HG03039 (cell line): Measurements from ENCODE around the gene TFDP2.
"Not testable (repeated sequence)": the region's sequence is repeated elsewhere in the genome, so short reads cannot be mapped to it uniquely, and the experiment has no call there.

ENCODE experiments used
- ATAC-seq: cut with Tn5 transposase; IDR thresholded peaks from one replicate; pipeline ENCODE4 v1.9.1; 2021; ENCODE audit warnings: mild to moderate bottlenecking, moderate library complexity; ENCODE audit not compliant: unreplicated experiment

TFDP2 gene

DNA sequence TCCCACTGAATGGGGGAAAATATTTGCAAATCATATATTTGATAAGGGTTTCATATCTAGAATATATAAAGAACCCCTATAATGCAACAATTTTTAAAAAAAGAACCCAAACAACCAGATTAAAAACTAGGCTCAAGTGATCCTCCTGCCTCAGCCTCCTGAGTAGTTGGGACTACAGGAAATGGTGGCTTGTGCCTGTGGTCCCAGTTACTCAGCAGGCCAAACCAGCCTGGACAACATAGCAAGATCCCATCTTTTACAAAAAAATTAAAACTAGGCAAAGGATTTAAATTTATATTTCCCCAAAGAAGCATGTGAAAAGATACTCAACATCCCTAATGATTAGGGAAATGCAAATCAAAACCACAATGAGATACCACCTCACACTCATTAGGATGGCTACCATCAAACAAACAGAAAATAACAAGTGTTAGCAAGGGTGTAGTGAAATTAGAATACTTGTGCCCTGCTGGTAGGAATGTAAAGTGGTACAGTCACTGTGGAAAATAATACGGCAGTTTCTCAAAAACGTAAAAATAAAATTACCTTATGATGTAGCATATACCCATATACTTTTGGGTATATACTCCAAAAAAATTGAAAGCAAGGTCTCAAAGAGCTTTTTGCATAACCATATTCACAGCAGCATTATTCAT is 19.7 kb downstream of the TFDP2 start:
- no peak for ATAC-seq

DNA sequence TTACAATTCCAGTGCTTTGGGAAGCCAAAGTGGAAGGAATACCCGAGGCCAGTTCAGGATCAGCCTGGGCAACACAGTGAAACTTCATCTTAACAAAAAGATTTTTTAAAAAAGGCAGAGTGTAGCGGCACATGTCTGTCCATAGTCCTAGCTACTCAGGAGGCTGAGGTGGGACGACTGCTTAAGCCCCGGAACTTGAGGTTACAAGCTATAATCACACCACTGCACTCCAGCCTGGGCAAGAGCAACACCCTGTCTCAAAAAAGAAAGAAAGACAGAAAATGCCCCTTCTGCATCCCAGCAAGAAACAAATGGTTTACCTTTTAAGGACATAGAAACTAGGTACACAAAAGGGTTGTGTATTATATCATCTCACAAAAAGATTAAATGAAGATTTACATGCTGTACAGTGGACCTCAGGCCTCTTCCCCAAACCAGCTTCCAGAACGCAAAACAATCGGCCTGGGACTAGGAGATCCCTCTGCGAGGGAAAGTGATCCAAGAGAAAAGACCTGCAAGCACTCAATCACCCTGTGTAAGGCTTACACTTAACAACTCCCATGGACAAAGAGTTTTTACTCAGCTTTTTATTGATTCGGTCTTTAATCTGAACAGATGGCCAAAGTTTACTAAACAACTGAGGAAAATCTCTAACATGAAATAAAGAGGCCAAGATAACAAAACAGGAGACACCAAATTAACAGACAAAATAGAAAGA is 21.2 kb downstream of the TFDP2 start:
- ATAC-seq = no peak

DNA sequence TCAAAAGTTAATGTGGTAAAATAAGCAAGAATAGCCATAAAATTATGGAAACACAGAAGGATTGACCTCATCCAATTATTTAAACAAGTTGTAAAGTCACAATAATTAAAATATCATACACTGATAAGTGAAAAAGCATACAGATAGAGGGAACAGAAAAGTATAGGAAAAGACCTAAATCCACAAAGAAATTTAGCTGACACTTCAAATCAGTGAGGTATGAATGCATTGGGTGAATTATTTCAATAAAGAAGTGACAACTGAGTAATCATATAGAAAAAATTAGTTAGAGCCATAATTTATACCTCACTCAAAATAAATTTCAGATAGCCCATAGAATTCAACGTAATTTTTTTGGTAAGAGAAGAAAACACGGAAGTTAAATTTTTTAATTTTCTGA is 25.1 kb downstream of the TFDP2 start:
- ATAC-seq = no peak

DNA sequence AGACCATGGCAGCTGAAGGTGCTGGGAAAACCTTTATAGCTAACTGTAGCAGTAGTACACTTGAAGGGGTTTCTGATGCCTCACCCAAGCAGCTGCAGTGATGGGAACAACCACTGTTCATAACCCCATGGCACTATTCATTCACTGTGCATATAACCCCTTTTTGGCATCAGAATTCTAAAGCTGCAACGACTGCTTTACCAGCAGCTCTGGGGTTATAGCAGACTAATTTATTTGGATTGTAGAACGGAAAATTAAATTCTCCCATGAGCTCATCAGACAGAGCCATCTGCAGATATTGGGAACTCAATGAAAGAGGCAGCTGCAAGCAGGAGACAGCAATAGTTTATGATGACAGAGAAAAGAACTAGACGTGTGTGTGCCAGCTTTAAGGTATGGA is 28.6 kb downstream of the TFDP2 start:
- ATAC-seq = no peak

DNA sequence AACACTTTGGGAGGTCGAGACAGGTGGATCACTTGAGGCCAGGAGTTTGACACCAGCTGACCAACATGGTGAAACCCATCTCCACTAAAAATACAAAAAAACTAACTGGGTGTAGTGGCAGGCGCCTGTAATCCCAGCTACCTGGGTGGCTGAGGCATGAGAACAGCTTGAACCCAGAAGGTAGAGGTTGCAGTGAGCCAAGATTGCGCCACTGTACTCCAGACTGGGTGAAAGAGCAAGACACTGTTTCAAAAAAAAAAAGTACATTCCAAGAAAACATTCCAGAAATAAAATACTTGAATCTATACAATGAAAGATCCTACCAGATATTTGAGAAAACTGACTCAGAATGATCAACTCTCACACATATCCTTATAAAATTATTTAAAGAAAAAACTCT is 30.4 kb downstream of the TFDP2 start:
- no peak for ATAC-seq

DNA sequence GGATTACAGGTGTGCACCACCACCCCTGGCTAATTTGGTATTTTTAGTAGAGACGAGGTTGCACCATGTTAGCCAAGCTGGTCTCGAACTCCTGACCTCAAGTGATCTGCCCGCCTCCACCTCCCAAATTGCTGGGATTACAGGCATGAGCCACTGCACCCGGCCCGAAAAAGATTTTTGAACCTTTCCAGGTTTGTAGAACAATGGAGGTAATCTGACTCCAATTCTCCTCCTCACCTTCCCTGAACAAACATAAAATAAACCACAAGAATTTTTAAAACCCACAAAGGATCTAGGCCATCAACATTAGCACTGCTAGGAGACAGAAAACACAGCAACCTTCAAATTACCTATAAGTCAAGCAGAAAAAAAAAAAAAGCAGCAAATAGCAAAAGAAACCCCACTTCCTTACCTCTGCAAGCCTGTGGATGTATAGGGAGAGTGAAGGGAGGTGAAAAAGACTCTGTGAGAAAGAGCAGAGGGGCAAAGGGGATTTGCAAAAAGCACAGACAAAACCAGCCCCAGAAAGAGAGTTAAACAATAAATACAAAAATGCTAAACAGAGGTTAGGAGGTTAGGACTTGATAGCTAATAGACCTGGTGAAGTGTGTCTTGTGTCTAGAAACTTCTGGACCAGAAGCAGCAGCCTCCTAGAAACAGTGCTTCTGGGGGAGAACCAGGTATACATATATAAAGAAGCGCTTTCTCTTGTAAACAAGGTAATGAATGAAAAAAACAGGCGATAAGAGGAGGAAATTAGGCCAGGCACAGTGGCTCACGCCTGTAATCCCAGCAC is 32.1 kb downstream of the TFDP2 start:
- ATAC-seq = no peak

DNA sequence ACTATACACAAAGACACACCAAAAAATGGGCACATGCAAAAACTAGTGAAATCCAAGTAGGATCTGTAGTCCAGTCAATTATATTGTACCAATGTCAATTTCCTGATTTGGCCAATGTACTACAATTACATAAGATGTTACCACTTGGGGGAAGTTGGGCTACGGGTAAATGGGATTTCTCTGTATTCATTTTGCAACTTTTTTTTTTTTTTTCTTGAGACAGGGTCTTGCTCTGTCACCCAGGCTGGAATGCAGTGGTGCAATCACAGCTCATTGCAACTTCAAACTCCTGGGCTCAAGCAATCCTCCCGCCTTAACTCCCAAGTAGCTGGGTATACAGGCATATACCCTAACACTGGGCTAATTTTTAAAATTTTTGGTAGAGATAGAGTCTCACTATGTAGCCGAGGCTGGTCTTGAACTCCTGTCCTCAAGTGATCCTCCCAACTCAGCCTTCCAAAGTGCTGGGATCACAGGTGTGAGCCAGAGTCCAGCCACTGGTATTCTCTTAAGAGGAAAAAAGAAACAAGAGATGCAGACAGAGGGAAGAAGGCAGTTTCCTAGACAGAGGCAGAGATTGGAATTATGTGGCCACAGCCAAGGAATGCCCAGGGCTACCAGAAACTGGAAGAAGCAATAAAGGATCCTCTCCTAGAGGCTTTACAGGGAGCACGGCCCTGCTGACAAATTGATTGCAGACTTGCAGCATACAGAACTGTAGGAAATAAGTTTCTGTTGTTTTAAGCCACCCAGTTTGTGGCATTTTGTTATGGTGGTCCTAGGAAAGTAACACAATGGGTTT is 33.3 kb downstream of the TFDP2 start:
- no peak for ATAC-seq

DNA sequence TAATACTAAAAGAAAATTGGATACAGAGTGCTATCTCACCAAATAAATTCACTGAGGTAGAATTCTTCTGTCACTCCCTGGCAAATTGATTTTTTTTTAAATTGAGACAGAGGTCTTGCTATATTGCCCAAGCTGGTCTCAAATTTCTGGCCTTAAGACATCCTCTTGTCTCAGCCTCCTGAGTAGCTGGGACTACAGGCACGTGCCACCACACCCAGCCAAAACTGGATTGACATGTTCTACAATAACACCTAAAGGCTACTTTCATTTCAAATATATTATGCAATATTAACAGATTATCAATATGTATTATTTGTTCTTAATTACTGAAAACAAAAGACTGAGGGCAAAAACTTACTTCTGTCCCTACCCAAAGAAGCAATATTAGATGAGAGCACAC is 36.7 kb downstream of the TFDP2 start:
- ATAC-seq = no peak

DNA sequence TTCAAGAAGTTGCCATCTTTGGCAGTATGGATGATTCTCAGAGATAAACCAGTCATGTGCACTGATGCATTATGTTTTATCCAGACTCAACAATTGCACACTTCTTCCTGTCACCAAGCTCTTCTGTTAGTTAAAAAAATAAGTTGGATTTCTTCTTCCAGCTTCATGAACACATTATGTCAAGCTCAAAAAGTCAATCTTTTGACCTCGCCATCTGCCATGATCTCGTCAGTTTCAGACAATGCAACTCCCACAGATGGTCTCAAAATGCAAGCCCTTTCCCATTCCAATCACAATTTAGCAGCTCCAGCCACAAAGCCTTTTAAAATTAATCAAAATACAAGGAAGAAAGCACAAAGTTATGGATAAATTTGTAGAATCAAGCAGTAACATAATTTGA is 42.8 kb downstream of the TFDP2 start:
- no peak for ATAC-seq

DNA sequence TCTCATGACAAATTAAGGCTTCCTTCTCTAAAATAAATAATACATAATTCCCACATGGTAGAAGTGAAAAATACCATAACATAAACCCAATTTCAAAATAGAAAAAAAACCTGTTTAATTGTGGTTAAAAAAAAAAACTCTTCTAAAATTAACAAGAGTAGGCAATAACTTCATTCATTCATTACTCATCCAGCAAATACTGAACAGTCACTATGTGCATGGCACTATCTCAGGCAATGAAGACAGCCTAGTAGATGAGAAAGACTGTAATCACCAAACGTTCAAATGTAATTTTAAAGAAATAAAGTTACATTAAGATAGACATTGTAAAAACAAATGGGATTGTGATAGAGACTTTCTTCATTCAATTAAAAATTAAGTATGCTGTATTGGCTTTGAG is 43.4 kb downstream of the TFDP2 start:
- no peak for ATAC-seq

DNA sequence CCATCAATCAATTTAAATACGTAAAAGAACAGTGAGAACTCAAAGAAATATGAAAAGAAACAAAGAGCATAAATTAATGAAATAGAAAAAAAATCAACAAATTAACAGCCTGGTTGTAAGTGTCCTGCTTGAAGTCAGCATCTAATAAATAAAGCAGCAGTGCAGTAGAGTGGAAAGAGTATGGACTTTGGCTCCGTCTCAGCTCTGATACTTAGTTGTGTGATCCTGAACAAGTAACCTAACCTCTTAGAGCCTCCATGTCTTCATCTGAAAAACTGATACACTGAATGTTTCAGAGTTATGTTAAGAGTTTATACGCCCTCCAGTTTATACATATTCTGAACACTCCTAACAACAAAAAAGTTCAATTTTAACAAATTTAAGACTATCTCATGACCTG is 44.6 kb downstream of the TFDP2 start:
- ATAC-seq = no peak

DNA sequence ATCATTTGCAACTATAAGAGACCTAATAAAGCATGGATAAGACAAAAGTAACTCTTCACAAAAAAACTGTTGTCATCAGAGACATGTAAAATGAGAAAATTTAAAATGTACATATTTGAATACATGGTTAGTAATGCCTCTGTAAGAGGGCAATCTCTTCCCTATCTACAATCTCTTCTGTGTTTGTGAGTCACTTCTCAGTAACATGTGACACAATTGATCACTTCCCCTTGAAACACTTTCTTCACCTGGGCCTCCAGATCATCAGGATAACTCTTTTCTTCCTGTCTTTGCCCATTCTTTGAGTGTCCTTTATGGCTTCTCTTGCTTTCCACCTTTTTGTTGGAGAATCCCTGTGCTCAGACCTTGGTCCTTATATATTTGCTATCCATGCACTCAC is 50.4 kb downstream of the TFDP2 start:
- ATAC-seq = no peak

DNA sequence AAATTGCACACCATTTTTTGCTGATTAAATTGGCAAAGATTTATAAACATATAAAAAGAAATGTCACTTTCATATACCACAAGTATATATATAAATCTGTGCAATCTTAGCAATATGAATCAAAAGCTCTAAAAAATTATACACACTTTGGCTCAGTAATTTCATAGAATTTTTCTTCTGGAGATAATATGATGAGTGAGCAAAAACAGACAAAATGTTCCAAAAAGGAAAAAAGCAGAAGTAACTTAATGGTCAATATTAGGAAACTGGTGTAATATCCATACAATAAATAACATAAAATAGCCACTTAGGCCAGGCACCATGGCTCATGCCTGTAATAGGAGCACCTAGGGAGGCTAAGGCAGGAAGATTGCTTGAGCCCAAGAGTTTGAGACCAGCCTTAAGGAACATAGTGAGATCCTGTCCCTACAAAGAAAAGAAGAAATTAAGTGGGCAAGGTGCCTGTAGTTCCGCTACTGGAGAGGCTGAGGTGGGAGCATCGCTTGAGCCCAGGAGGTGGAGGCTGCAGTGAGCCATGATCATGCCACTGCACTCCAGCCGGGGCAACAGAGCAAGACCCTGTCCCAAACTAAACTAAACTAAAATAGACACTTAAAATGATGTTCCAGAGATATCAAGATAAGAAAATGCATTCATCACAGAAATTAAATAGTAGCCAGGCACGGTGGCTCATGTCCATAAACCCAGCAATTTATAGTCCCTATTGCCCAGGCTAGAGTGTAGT is 52.1 kb downstream of the TFDP2 start:
- no peak for ATAC-seq

DNA sequence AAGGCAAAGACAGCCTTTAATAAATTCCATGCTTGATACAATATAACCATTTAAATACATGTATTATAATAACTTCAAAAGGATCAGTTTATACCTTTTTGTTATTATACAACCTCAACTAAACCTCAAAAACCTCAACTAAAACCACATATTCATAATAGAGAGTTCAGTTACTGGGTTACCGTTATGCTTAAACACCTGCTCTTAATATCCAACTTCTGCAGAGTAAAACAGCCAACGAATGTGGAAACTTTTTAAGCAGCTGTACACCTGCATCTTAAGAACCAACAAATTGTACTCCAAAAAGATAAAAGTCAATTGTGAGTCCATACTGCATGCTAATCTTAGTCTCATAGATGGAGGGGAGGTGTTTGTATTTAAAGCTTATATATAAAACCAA is 53.5 kb downstream of the TFDP2 start:
- ATAC-seq = no peak

DNA sequence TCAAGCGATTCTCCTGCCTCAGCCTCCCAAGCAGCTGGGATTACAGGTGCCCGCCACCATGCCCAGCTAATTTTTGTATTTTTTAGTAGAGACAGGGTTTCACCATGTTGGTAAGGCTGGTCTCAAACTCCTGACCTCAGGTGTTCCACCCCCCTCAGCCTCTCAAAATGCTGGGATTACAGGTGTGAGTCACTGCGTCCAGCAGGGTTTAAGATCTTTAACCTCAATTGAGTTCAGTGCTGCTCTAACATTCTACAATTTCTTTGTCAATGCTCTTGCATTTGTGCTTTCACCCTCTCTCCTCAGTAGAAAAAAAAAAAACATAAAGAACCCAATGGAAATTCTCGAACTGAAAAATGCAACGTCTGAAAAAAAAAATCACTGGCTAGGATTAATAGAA is 60.4 kb downstream of the TFDP2 start:
- ATAC-seq = not testable (repeated sequence)

DNA sequence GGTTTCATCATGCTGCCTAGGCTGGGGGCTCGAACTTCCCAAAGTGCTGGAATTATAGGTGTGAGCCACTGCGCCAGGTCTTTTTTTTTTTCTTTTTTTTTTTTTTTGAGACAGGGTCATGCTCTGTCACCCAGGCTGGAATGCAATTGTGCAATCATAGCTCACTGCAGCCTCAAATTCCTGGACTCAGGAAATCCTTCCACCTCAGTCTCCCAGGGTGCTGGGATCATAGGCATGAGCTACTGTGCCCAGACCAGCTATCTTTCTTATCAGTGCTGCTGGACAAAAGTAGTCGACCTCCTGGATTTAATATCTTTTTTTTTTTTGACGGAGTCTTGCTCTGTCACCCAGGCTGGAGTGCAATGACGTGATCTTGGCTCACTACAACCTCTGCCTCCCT is 60.8 kb downstream of the TFDP2 start:
- no peak for ATAC-seq

DNA sequence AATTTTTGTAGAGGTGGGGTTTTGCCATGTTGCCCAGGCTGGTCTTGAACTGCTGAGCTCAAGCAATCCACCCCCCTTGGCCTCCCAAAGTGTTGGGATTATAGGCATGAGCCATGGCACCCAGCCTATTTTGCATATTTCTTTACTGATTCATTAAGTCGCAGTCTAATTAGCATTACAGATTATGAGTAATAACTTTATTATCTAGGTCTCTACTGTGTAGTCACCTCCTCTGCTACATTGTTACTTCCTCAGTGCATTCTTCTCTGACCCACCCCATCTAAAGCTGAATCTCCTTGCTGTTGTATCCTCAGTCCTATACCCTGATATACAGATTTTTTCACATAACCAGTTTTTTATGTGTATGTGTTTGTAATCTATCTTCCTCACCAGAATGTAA is 61.7 kb downstream of the TFDP2 start:
- no peak for ATAC-seq

DNA sequence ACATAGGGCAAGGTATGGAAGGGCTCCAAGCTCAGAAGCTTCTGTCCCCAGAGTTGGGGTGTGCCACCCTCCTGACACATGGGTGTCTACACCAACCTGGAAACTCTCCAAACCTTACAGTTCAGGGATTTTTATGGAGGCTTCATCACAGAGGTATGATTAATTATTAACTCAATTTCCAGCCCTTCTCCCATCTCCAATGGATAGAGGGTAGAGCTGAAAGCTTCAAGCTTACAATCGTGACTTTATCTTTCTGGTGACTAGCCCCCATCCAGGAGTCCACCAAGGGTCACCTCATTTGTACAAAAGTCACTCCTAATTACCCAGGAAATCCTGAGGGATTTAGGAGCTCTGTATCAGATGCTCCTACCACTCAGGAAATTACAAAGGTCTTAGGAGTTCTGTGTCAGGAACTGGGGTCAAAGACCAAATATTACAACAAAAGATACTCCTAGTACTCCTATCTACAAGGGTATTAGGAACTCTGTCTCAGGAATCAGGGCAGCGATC is 62.7 kb downstream of the TFDP2 start:
- no peak for ATAC-seq

DNA sequence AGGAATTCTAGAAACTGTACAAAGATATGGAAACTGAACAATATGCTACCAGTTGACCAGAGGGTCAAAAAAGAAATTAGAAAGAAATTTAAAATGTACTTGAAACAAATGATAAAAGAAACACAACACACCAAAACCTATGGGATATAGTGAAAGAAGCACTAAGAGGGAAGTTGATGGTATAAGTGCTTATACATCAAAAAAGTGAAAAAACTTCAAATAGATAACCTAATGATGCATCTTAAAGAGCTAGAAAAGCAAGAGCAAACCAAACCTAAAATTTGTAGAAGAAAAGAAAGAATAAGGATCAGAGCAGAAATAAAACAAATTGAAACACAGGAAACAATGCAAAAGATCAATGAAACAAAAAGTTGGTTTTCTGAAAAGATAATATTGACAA is 68.2 kb downstream of the TFDP2 start:
- ATAC-seq = no peak

DNA sequence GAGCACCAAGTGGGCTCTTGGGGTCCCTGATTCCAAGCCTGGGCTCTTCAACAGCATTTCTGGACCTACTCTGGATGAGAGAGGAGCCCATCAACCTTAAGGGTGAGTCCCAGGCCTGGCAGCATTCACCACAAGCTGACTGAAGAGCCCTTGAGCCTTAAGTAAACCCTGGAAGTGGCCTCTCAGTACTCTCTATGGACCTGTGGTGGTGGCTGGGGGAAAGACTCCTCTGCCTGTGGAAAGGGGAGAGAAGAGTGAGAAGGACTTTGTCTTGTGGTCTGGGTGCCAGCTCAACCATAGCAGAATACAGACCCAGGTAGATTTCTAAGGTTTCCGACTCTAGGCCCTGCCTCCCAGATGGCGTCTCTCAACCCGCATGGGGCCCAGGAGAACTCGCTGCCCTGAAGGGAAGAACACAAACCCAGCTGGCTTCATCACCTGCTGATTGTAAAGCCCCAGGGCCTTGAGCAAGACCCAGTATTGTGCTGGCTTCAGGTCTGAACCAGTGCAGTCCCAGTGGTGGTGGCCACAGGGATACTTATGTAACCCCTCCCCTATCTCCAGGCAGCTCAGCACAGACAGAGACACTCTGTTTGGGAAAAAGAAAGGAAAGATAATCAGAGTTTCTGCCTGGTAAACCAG is 71.4 kb downstream of the TFDP2 start:
- no peak for ATAC-seq
